K562 (cell line): ENCODE data around the gene ZSCAN29. TPM values are rescaled to one million over a fixed set of nuclear protein-coding genes. Genes with fewer than 3 reads are reported as not detected.

Experiments used
- ARID3A ChIP-seq: IDR thresholded peaks from 2 replicates; pipeline ENCODE4 v1.6.1; 2012; ENCODE audit warnings: low read depth, low read length, improper control_type of control experiment, borderline replicate concordance
- BMI1 ChIP-seq: fragments of 150-350 bp; IDR thresholded peaks from 2 replicates; pipeline ENCODE4 v1.6.1; 2014; ENCODE audit warnings: low read length
- BRD9 ChIP-seq: fragments of 450-650 bp; IDR thresholded peaks from 2 replicates; pipeline ENCODE4 v1.6.1; 2018; ENCODE audit warnings: low read depth; ENCODE audit not compliant: partially characterized antibody
- CXXC5 ChIP-seq: fragments of 250-450 bp; sonication (Bioruptor Pico); IDR thresholded peaks from 2 replicates; pipeline ENCODE4 v1.8.0; 2022; ENCODE audit warnings: inconsistent platforms, mild to moderate bottlenecking, moderate library complexity
- ESRRA ChIP-seq: fragments of 450-650 bp; IDR thresholded peaks from 2 replicates; pipeline ENCODE4 v1.6.1; 2014; ENCODE audit warnings: low read depth, mild to moderate bottlenecking, moderate library complexity, borderline replicate concordance
- ETV1 ChIP-seq: fragments of 450-650 bp; conservative IDR thresholded peaks from 2 replicates; pipeline ENCODE4 v1.6.1; 2016; ENCODE audit warnings: missing genetic modification characterization, control low read depth, low read depth, missing compliant biosample characterization
- FOXJ2 ChIP-seq: fragments of 200-800 bp; sonication (Bioruptor generic); IDR thresholded peaks from 2 replicates; pipeline ENCODE4 v1.6.1; 2016; ENCODE audit warnings: missing genetic modification characterization, missing compliant biosample characterization
- GABPA ChIP-seq: fragments of 200-800 bp; sonication (Bioruptor generic); conservative IDR thresholded peaks from 2 replicates; pipeline ENCODE4 v1.6.1; 2016; ENCODE audit warnings: low read depth, missing genetic modification characterization, missing compliant biosample characterization
- HDAC3 ChIP-seq: fragments of 450-650 bp; IDR thresholded peaks from 2 replicates; pipeline ENCODE4 v1.6.1; 2018; ENCODE audit warnings: borderline replicate concordance, mild to moderate bottlenecking, moderate library complexity; ENCODE audit not compliant: partially characterized antibody
- HMGN3 ChIP-seq: IDR thresholded peaks from 2 replicates; pipeline ENCODE4 v1.6.1; 2011; ENCODE audit warnings: borderline replicate concordance, low read depth, mild to moderate bottlenecking, mixed read lengths, low read length; ENCODE audit not compliant: insufficient read length; ENCODE audit errors: extremely low read depth
- MAFK ChIP-seq: IDR thresholded peaks from 2 replicates; pipeline ENCODE4 v1.6.1; 2011; ENCODE audit warnings: low read length, improper control_type of control experiment
- MBD1 ChIP-seq: fragments of 250-450 bp; sonication (Bioruptor Pico); IDR thresholded peaks from 2 replicates; pipeline ENCODE4 v1.8.0; 2022; ENCODE audit warnings: inconsistent platforms
- MEIS2 ChIP-seq: fragments of 450-650 bp; IDR thresholded peaks from 2 replicates; pipeline ENCODE4 v1.6.1; 2014; ENCODE audit warnings: mild to moderate bottlenecking; ENCODE audit not compliant: partially characterized antibody
- NONO ChIP-seq, 2 experiments: fragments of 200-400 bp in 1 of 2; fragments of 450-650 bp in 1 of 2; formaldehyde crosslinking in 1 of 2; IDR thresholded peaks; 2 replicates each; pipeline ENCODE4 v1.6.1; 2017; ENCODE audit warnings: low read depth in 2 of 2, mild to moderate bottlenecking in 2 of 2, moderate library complexity in 2 of 2, low read length in 1 of 2
- PCBP2 ChIP-seq: fragments of 200-400 bp; formaldehyde crosslinking; IDR thresholded peaks from 2 replicates; pipeline ENCODE4 v1.6.1; 2018; ENCODE audit warnings: low read length, low read depth, mild to moderate bottlenecking, moderate library complexity; ENCODE audit not compliant: poor library complexity, severe bottlenecking
- POLR2B ChIP-seq: fragments of 450-650 bp; IDR thresholded peaks from 2 replicates; pipeline ENCODE4 v1.6.1; 2018; ENCODE audit warnings: low read depth; ENCODE audit not compliant: partially characterized antibody
- SMAD1 ChIP-seq: fragments of 150-350 bp; IDR thresholded peaks from 2 replicates; pipeline ENCODE4 v1.6.1; 2014; ENCODE audit warnings: low read length, low read depth; ENCODE audit not compliant: partially characterized antibody
- SOX6 ChIP-seq: fragments of 450-650 bp; IDR thresholded peaks from 2 replicates; pipeline ENCODE4 v1.6.1; 2014; ENCODE audit warnings: mild to moderate bottlenecking
- SRSF7 ChIP-seq: fragments of 200-400 bp; formaldehyde crosslinking; optimal IDR thresholded peaks from 2 replicates; pipeline ENCODE3; 2017; ENCODE audit warnings: mild to moderate bottlenecking, low read depth, low read length
- SUPT5H ChIP-seq: fragments of 450-650 bp; IDR thresholded peaks from 2 replicates; pipeline ENCODE4 v1.6.1; 2016
- TRIM24 ChIP-seq, 2 experiments: fragments of 450-650 bp; IDR thresholded peaks; 2 replicates each; pipeline ENCODE4 v1.6.1; 2016
- ZNF121 ChIP-seq: sonication (generic); formaldehyde crosslinking; conservative IDR thresholded peaks from 2 replicates; pipeline ENCODE4 v1.8.0; 2022; ENCODE audit warnings: missing genetic modification reagents
- ZNF184 ChIP-seq: sonication (generic); formaldehyde crosslinking; IDR thresholded peaks from 2 replicates; pipeline ENCODE4 v1.5.0; 2020; ENCODE audit warnings: missing genetic modification reagents
- ZNF282 ChIP-seq: sonication (generic); formaldehyde crosslinking; IDR thresholded peaks from 2 replicates; pipeline ENCODE4 v1.8.1; 2023; ENCODE audit warnings: missing genetic modification reagents
- ZNF764 ChIP-seq: fragments of 250-450 bp; sonication (Bioruptor Pico); IDR thresholded peaks from 2 replicates; pipeline ENCODE4 v1.4.0; 2020; ENCODE audit warnings: low read depth, mild to moderate bottlenecking, moderate library complexity
- polyA plus RNA-seq, 8 experiments: library from polyadenylated mRNA; depleted of rRNA in 4 of 8; stranded (reverse) in 5 of 8; unstranded in 3 of 8; fragments of >200 nt; fragmentation: Nextera tagmentation in 2 of 8; fragmentation: Illumina TruSeq in 1 of 8; extraction: Ambion mirVana in 2 of 8; extraction: Trizol in 1 of 8; gene quantifications; 2 replicates each; pipeline versions ENCODE4 v1.2.1 to v1.2.3, GENCODE V29; 2011 to 2014; ENCODE audit warnings: inconsistent platforms in 1 of 8, missing spikeins in 1 of 8
- total RNA-seq, 7 experiments: library from RNA; depleted of rRNA in 6 of 7; stranded (reverse); fragments of >200 nt in 6 of 7; fragmentation: Illumina TruSeq in 2 of 7; extraction: Trizol in 2 of 7; gene quantifications; 2 replicates each; pipeline versions ENCODE4 v1.2.1 to v1.2.3, GENCODE V29; 2011 to 2021; ENCODE audit warnings: low replicate concordance in 1 of 7
- TF ChIP-seq, protein P1 (sequence below): fragments of 250-450 bp; sonication (Bioruptor Pico); IDR thresholded peaks from 2 replicates; pipeline ENCODE4 v1.4.0; 2020; ENCODE audit warnings: borderline replicate concordance

ZSCAN29 gene
- total and polyA plus RNA-seq, 9 of the 15 experiments (the other 6 are each of a cell fraction or from before 2014, with no cell fraction given): 2.5 to 28.6 (median 19.7) TPM

- no peak for TF ChIP-seq BMI1
- TF ChIP-seq SOX6: no peak
- no peak for TF ChIP-seq MBD1 (CRISPR knock-in tag)
- TF ChIP-seq TRIM24 (IDR thresholded peaks at IDR 0.05): 0 out of 4 replicates have a peak, but pooled peaks of 1 of the 2 experiments have one; percentile 12
- TF ChIP-seq, protein P1, sequence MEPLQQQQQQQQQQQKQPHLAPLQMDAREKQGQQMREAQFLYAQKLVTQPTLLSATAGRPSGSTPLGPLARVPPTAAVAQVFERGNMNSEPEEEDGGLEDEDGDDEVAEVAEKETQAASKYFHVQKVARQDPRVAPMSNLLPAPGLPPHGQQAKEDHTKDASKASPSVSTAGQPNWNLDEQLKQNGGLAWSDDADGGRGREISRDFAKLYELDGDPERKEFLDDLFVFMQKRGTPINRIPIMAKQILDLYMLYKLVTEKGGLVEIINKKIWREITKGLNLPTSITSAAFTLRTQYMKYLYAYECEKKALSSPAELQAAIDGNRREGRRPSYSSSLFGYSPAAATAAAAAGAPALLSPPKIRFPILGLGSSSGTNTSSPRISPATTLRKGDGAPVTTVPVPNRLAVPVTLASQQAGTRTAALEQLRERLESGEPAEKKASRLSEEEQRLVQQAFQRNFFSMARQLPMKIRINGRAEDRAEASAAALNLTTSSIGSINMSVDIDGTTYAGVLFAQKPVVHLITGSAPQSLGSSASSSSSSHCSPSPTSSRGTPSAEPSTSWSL (CRISPR knock-in tag): no peak
- no peak for TF ChIP-seq CXXC5 (CRISPR knock-in tag)
- TF ChIP-seq ZNF764 (CRISPR knock-in tag): no peak
- no peak for TF ChIP-seq ESRRA
- TF ChIP-seq MEIS2: no peak
- TF ChIP-seq ARID3A: peak; percentile 73; the same call in 1 of the 2 replicates
- TF ChIP-seq PCBP2: no peak
- no peak for TF ChIP-seq ETV1 (tag)
- TF ChIP-seq ZNF121 (CRISPR knock-in tag): no peak
- no peak for TF ChIP-seq POLR2B
- TF ChIP-seq FOXJ2 (tag): no peak
- peak; percentile 87 for TF ChIP-seq MAFK
- no peak for TF ChIP-seq SRSF7
- no peak for TF ChIP-seq SUPT5H
- TF ChIP-seq ZNF282 (CRISPR knock-in tag): no peak
- TF ChIP-seq GABPA (tag): no peak
- no peak for TF ChIP-seq NONO (IDR thresholded peaks at IDR 0.05; ENCODE audit: low read depth in 2 of 2, low read length in 1 of 2)
- TF ChIP-seq SMAD1: no peak
- no peak for TF ChIP-seq HMGN3
- no peak for TF ChIP-seq HDAC3
- no peak for TF ChIP-seq BRD9
- TF ChIP-seq ZNF184 (CRISPR knock-in tag): no peak
Observed at GRCh38 chr15:43410572-43411214, 39.9 kb upstream of the ZSCAN29 start (continued).
